PFSK-1 (cell line): Measurements from ENCODE around the gene ENTPD8.

Experiments
- POLR2AphosphoS5 ChIP-seq: IDR thresholded peaks from 2 replicates; pipeline ENCODE4 v1.6.1; 2012; ENCODE audit warnings: low read depth, mild to moderate bottlenecking, control low read depth, low read length, moderate library complexity
- REST ChIP-seq, 2 experiments: IDR thresholded peaks; 2 replicates each; pipeline versions ENCODE4 v1.6.1 to v1.8.0; 2011 to 2012; ENCODE audit warnings: low read depth in 2 of 2, low read length in 2 of 2, control low read depth in 1 of 2, inconsistent platforms in 1 of 2, mild to moderate bottlenecking in 1 of 2, moderate library complexity in 1 of 2; ENCODE audit not compliant: insufficient read depth in 1 of 2
- SIN3A ChIP-seq: IDR thresholded peaks from 2 replicates; pipeline ENCODE4 v1.6.1; 2012; ENCODE audit warnings: mild to moderate bottlenecking, low read length, moderate library complexity, borderline replicate concordance; ENCODE audit not compliant: insufficient read depth

GRCh38 chr9:137479892-137480685 lies 38.9 kb upstream of the ENTPD8 start:
- TF ChIP-seq POLR2AphosphoS5, result no peak
- TF ChIP-seq SIN3A, result no peak
- no peak for TF ChIP-seq REST (IDR thresholded peaks at IDR 0.05; ENCODE audit: insufficient read depth in 1 of 2, low read depth in 2 of 2, low read length in 2 of 2)
